MV-4-11 (cell line): ENCODE data around the gene C2orf76.
"Not testable (repeated sequence)": the region's sequence is repeated elsewhere in the genome, so short reads cannot be mapped to it uniquely, and the experiment has no call there.

Experiments
- DNase-seq: peaks from one replicate; lab custom pipeline; 2025; lab: John Stamatoyannopoulos, UW

C2orf76 gene

GRCh38 chr2:119366649-119367471 is at the start of gene C2orf76, which contains the start of gene DBI:
C2orf76 (minus strand) TSS chr2:119366834; CDS start chr2:119339959, 26,875 bp downstream.
DBI (plus strand) TSS chr2:119366977; CDS start chr2:119367052, 75 bp downstream.
- peak; percentile 95 for DNase-seq

- no peak for DNase-seq
Measured at GRCh38 chr2:119415630-119416029, 49.0 kb upstream of the C2orf76 start.

- no peak for DNase-seq
Measured at GRCh38 chr2:119414894-119415293, 48.3 kb upstream of the C2orf76 start.

- DNase-seq, result no peak
Measured at GRCh38 chr2:119409506-119409905, 42.9 kb upstream of the C2orf76 start.

- no peak for DNase-seq
Measured at GRCh38 chr2:119408221-119408619, 41.6 kb upstream of the C2orf76 start.

GRCh38 chr2:119407430-119408220 is 41.0 kb upstream of the C2orf76 start:
- peak; percentile 46 for DNase-seq

GRCh38 chr2:119405151-119405550 is 38.5 kb upstream of the C2orf76 start:
- DNase-seq, result no peak

GRCh38 chr2:119403618-119404017 is 37.0 kb upstream of the C2orf76 start:
- not testable (repeated sequence) for DNase-seq

GRCh38 chr2:119402645-119403560 is 36.3 kb upstream of the C2orf76 start:
- peak; percentile 72 for DNase-seq

GRCh38 chr2:119402106-119402505 is 35.5 kb upstream of the C2orf76 start:
- no peak for DNase-seq

GRCh38 chr2:119397196-119397595 is 30.6 kb upstream of the C2orf76 start:
- no peak for DNase-seq

GRCh38 chr2:119393971-119394748 is 27.5 kb upstream of the C2orf76 start:
- peak; percentile 52 for DNase-seq

- peak; percentile 79 for DNase-seq
Measured at GRCh38 chr2:119389615-119390306, 23.1 kb upstream of the C2orf76 start.

GRCh38 chr2:119387381-119388129 is 20.9 kb upstream of the C2orf76 start:
- peak; percentile 84 for DNase-seq

GRCh38 chr2:119385466-119385865 is 18.8 kb upstream of the C2orf76 start:
- DNase-seq, result peak; percentile 34

GRCh38 chr2:119384971-119385370 is 18.3 kb upstream of the C2orf76 start:
- DNase-seq, result no peak

GRCh38 chr2:119383410-119384140 is 16.9 kb upstream of the C2orf76 start:
- DNase-seq, result no peak

GRCh38 chr2:119378566-119378965 is 11.9 kb upstream of the C2orf76 start:
- no peak for DNase-seq

GRCh38 chr2:119377993-119378345 is 11.3 kb upstream of the C2orf76 start:
- no peak for DNase-seq
